RWPE2 (cell line): ENCODE data around the gene DEXI.
A peak's percentile ranks its signal among the peaks of the same experiment; 100 is the strongest.

ENCODE experiments used
- ATAC-seq: fragments of 200-7000 bp; cut with Tn5 transposase; 3 replicates; pipeline ENCODE4 v1.9.1; 2021; ENCODE audit warnings: low read depth
- DNase-seq: peaks from one replicate; pipeline ENCODE4 v3.0.0-alpha.2; 2020; ENCODE audit warnings: low spot score
- H3K27ac ChIP-seq: fragments of 450-650 bp; 2 replicates; pipeline ENCODE4 v1.5.1; 2017; ENCODE audit warnings: mild to moderate bottlenecking; ENCODE audit not compliant: poor library complexity, severe bottlenecking
- H3K27me3 ChIP-seq: fragments of 250-450 bp; sonication (Bioruptor Pico); 2 replicates; pipeline ENCODE4 v1.5.1; 2021; ENCODE audit warnings: mild to moderate bottlenecking, moderate library complexity; ENCODE audit not compliant: insufficient read depth, poor library complexity, severe bottlenecking
- H3K36me3 ChIP-seq: fragments of 250-450 bp; sonication (Bioruptor Pico); 2 replicates; pipeline ENCODE4 v1.5.1; 2020; ENCODE audit warnings: low read depth, mild to moderate bottlenecking, moderate library complexity
- H3K4me1 ChIP-seq: fragments of 250-450 bp; sonication (Bioruptor Pico); 2 replicates; pipeline ENCODE4 v1.5.1; 2021; ENCODE audit warnings: mild to moderate bottlenecking, moderate library complexity; ENCODE audit not compliant: insufficient read depth, poor library complexity, severe bottlenecking
- H3K4me3 ChIP-seq: fragments of 250-450 bp; sonication (Bioruptor Pico); 2 replicates; pipeline ENCODE4 v1.5.1; 2021; ENCODE audit warnings: mild to moderate bottlenecking, moderate library complexity; ENCODE audit not compliant: severe bottlenecking
- H3K9me3 ChIP-seq: fragments of 250-450 bp; sonication (Bioruptor Pico); 2 replicates; pipeline ENCODE4 v1.5.1; 2021; ENCODE audit warnings: mild to moderate bottlenecking, moderate library complexity; ENCODE audit not compliant: severe bottlenecking
- CTCF ChIP-seq: fragments of 450-650 bp; IDR thresholded peaks from one replicate; pipeline ENCODE4 v1.5.1; 2017; ENCODE audit warnings: mild to moderate bottlenecking, moderate library complexity; ENCODE audit not compliant: poor library complexity, severe bottlenecking

The DEXI gene

GRCh38 chr16:10972108-10972818, 30.0 kb upstream of the DEXI start:
- no peak overlapping the region for H3K27ac ChIP-seq
- ATAC-seq (no peak), DNase-seq (no peak)

DNA sequence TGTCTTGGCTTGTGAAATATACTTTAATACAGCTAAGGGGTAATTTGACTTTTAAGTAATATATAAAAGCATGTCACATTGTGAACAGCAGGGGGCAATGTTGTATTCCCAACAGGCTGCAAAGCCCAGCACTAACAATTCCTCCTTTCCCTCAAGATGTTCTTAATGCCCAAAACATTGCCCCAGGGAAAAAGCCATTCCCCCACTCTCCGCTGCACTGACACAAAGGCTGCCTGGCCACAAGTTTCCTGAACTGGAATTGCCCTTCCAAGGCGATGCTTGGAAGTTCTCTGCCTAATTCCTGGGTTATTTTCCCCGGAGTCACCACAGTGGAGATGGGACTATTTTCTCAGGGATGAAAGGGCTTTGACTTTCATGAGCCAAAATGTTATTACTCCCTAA, 29.3 kb upstream of the DEXI start:
- Histone ChIP-seq H3K4me3 (no peak overlapping the region), H3K27ac (no peak overlapping the region), H3K9me3 (no peaks in the 10 kb centered on the region), H3K4me1 (peaks cover 4% of the 10 kb centered on the region), H3K27me3 (no peaks in the 10 kb centered on the region), H3K36me3 (peaks cover 27% of the 10 kb centered on the region)
- TF ChIP-seq CTCF, result peak; percentile 86
- no peak for DNase-seq
- ATAC-seq, result peak; percentile 61

More at GRCh38 chr16:10972108-10972818, 30.0 kb upstream of the DEXI start:
- Histone ChIP-seq H3K4me1 (peaks cover 4% of the 10 kb centered on the region), H3K36me3 (peaks cover 27% of the 10 kb centered on the region), H3K27me3 (no peaks in the 10 kb centered on the region), H3K4me3 (no peak overlapping the region), H3K9me3 (no peaks in the 10 kb centered on the region)
- no peak for TF ChIP-seq CTCF

- H3K4me1 ChIP-seq, result peaks cover 4% of the 10 kb centered on the region
- no peak overlapping the region for H3K27ac ChIP-seq
- no peak overlapping the region for H3K4me3 ChIP-seq
- H3K27me3 ChIP-seq, result no peaks in the 10 kb centered on the region
- peaks cover 21% of the 10 kb centered on the region for H3K36me3 ChIP-seq
- no peak for TF ChIP-seq CTCF
- H3K9me3 ChIP-seq, result no peaks in the 10 kb centered on the region
- no peak for DNase-seq
- ATAC-seq, result no peak
These were observed 27.8 kb upstream of the DEXI start for GRCh38 chr16:10970065-10970464.

- DNase-seq, result no peak
- Histone ChIP-seq H3K27ac (no peak overlapping the region), H3K4me3 (no peak overlapping the region), H3K9me3 (no peaks in the 10 kb centered on the region), H3K36me3 (peaks cover 25% of the 10 kb centered on the region), H3K27me3 (no peaks in the 10 kb centered on the region), H3K4me1 (peaks cover 4% of the 10 kb centered on the region)
- no peak for TF ChIP-seq CTCF
- no peak for ATAC-seq
These were observed 27.3 kb upstream of the DEXI start for GRCh38 chr16:10969615-10970014.

- Histone ChIP-seq H3K36me3 (peaks cover 29% of the 10 kb centered on the region), H3K27ac (no peak overlapping the region), H3K4me3 (no peak overlapping the region), H3K9me3 (no peaks in the 10 kb centered on the region), H3K4me1 (peaks cover 9% of the 10 kb centered on the region), H3K27me3 (no peaks in the 10 kb centered on the region)
- DNase-seq (no peak), ATAC-seq (no peak)
- no peak for TF ChIP-seq CTCF
These were observed 26.2 kb upstream of the DEXI start for GRCh38 chr16:10968498-10968897.
